Measurements from ENCODE around the gene IKZF4.
"Not testable (repeated sequence)": the region's sequence is repeated elsewhere in the genome, so short reads cannot be mapped to it uniquely, and the experiment has no call there.

Gene IKZF4

GRCh38 chr12:55999999-56000540 lies 20.8 kb upstream of the IKZF4 start:
- not testable (repeated sequence) for DNase-seq

DNA sequence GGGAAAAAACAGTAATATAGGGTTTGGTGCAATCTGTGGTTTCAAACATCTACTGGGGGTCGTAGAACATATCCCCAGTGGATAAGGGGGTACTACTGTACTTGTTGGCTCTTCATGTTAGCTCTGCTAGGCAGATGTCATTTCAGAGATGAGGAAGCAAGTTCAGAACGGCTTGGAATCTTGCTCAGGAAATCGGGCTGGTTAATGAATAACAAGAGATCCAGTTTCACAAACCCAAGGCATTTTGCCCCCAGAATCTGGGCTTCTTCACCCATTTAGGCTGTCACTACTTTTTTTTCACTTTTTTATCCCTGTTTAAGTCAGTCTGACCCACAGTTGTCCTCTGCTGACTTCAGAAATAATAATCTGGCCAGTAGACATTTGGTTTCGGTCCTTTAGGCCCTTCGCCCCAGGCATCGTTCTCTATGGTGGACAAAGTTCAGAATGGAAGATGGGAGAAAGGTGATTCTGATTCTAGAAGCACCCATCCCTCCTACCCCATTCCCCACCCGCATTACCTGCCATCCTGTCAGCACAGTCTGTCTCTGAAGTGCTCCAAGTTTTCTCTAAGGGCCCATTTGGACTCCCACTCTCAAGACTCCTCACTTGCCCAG lies 19.2 kb upstream of the IKZF4 start:
- no peak for DNase-seq

DNA sequence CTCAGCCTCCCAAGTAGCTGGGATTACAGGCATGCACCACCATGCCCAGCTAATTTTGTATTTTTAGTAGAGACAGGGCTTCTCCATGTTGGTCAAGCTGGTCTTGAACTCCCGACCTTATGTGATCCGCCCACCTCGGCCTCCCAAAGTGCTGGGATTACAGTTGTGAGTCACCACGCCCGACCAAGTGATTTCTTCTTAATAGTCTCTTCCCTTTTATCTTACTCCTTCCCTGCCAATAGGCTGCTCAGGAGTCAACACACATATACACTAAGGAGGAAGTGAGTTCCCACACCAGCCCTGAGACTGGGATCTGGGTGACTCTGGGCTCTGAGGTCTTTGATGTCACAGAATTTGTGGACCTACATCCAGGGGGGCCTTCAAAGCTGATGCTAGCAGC lies 17.5 kb upstream of the IKZF4 start:
- not testable (repeated sequence) for DNase-seq

DNA sequence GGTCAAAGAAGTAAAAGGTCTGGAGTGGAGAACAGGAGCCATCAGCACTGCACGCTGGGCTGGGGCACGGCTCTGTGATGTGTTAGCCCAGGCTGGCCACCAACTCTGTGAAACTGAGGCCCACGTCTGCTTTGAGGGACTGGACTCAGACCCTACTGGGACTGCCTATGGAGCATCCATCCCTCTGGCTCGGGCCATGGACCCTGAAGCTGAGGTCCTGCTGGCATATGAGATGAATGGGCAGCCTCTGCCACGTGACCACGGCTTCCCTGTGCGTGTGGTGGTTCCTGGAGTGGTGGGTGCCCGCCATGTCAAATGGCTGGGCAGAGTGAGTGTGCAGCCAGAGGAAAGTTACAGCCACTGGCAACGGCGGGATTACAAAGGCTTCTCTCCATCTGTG lies 16.6 kb upstream of the IKZF4 start:
- DNase-seq: no peak

DNA sequence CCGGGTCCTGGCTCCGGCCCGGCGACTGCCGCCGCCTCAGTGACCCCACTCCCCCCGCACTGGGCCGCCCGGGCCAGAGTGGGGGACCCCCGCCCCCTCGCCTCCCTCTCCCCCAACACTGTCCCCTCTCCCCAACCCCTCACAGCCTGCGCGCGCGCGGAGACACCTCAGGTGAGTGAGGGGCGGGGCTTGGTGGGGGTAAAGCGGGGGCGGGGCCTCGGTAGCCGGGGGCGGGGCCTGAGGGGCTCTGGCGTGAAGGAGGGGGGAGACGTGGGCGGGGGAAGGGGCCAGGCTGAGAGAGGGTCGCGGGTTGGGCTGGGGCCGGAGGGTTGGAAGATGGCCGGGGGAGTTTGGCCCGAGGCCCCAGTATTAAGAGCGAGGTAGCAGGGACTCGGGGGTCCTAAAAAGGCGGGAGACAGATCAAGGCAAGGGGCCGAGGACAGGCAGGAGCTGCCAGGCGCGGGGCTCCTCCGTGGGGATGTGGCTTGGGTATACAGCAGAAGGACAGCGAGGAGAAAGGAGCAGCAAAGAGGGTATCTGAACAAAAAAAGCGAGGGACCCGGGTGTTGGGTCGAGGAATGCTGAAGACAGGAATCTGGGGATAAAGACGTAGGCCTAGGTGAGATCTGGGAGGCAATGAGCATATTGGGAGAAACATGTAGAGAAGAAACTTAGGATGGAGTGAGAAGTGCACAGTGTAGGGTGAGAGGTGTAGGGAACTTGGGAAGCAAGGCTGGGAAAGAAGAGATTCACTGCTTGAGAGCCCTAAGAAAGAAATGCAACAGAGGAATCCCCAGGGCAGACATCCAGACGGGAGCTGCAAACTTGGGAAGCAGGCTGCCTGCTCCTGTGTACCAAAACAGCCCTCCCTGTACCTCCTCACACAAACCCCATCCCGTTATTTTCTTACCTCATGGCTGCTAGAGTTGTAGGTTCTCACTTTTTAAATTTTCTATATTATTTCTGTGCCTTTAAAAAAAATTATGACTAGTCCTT lies 13.0 kb upstream of the IKZF4 start:
- DNase-seq: peak in 1 of 2 donors; percentile 61

DNA sequence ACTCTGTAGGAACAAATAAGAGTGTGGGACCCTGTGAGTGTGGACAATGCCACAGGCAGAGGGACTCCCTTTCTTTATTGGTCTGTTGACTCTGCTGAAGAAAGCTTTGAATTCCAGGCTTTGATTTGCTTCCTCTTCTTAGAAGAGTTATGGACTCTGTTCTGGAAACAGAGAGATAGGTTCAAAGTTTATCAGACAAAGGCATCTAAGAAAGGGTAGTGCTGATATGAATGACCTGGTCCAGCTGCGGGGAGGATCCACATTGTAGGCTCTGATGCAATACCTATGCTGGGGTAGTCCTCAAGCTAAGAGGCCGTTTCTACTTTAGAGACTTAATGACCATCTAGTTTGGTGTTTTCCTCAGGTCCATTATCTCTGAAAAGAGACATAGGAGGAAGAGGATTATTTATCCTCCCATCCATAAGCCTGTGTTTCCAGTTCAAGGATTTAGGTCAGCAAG lies 10.7 kb upstream of the IKZF4 start:
- no peak for DNase-seq

GRCh38 chr12:56011509-56012090 lies 9.2 kb upstream of the IKZF4 start:
- no peak for DNase-seq

DNA sequence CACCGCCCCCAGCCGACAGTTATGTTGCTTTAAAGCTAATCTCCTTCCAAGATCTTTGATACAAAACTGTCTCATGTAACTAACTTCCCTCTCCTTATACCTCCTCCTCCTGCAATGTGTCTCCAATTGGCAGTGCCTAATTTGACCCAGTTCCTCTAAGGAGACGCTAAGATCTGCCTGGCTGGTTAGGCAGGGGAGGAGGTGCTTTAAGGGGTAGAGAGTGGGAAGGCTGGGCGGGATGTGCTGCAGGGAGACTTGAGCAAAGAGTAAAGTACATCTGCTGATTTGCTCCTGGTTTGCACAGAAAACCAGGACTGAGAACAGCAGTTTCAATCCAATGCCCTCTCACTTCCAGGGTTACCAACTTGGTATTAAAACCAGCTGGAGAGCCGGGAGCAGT lies 7.4 kb upstream of the IKZF4 start:
- no peak for DNase-seq

DNA sequence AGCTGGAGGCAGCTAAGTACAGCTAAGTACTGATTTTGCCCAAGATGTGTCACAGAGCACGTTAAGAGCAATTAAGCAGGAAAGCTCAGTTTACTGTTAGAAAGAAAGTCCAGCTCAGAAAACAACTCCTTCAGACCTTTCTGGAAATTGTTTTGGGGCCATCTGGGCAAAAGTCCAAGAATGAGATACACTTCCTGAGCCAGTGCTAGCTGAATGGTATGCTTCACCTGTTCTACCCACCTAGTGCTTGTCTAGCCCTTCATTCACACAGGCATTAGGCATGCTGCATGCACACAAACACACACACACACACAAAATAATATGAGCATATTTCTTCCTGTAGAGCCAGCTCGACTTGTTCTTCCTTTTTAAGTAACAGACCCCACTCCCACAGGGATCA lies 6.6 kb upstream of the IKZF4 start:
- no peak for DNase-seq

- DNase-seq: no peak
These were observed 3.7 kb upstream of the IKZF4 start for GRCh38 chr12:56017181-56017580.

GRCh38 chr12:56018356-56018755 lies 2.5 kb upstream of the IKZF4 start:
- DNase-seq: no peak

- no peak for DNase-seq
These were observed 1.1 kb downstream of the IKZF4 start for GRCh38 chr12:56021889-56022497.

GRCh38 chr12:56028511-56029165 lies 7.8 kb downstream of the IKZF4 start:
- no peak for DNase-seq

GRCh38 chr12:56029166-56029519 lies 8.3 kb downstream of the IKZF4 start:
- DNase-seq: no peak

GRCh38 chr12:56029666-56030293 lies 8.9 kb downstream of the IKZF4 start:
- peak in 1 of 2 donors; percentile 38 for DNase-seq

DNA sequence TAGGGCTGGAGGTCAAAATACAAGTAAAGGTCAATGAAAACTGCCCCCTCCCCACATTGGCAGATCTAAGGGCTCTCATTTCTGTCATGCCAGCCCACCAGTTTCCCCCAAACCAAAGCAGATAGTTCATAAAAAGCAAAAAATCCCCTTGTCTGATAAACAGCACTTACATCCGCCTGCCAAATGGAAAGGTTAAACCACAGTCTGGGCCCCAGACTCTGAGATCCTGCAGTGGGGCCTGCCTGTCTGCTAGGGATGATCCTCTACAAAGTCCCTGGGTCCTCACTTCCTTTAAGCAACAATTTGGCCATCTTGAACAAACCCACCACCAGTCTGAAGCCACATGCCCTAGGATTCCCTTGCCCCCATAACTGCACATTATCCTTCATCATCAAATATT lies 11.1 kb downstream of the IKZF4 start:
- DNase-seq: no peak

DNA sequence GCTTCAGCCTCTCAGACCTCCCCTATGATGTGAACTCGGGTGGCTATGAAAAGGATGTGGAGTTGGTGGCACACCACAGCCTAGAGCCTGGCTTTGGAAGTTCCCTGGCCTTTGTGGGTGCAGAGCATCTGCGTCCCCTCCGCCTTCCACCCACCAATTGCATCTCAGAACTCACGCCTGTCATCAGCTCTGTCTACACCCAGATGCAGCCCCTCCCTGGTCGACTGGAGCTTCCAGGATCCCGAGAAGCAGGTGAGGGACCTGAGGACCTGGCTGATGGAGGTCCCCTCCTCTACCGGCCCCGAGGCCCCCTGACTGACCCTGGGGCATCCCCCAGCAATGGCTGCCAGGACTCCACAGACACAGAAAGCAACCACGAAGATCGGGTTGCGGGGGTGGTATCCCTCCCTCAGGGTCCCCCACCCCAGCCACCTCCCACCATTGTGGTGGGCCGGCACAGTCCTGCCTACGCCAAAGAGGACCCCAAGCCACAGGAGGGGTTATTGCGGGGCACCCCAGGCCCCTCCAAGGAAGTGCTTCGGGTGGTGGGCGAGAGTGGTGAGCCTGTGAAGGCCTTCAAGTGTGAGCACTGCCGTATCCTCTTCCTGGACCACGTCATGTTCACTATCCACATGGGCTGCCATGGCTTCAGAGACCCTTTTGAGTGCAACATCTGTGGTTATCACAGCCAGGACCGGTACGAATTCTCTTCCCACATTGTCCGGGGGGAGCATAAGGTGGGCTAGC lies 13.9 kb downstream of the IKZF4 start:
- DNase-seq: no peak

GRCh38 chr12:56037161-56037560 lies 16.3 kb downstream of the IKZF4 start:
- DNase-seq: no peak

DNA sequence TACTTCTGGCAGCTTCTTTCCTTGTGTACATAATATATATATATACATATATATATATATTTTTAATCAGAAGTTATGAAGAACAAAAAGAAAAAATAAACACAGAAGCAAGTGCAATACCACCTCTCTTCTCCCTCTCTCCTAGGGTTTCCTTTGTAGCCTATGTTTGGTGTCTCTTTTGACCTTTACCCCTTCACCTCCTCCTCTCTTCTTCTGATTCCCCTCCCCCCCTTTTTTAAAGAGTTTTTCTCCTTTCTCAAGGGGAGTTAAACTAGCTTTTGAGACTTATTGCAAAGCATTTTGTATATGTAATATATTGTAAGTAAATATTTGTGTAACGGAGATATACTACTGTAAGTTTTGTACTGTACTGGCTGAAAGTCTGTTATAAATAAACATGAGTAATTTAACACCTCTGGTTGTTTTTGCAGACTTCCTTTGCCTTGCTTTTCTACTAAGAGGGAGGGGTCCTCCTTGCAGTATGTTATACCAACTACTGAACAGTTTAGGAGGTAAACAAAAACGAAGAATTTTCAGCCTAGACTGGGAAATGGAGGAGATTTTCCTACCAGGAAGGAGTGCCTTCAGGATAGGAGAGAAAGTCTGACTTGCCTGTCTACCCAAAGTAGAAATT lies 17.3 kb downstream of the IKZF4 start:
- no peak for DNase-seq

GRCh38 chr12:56040151-56040550 lies 19.3 kb downstream of the IKZF4 start:
- DNase-seq: no peak

Data from bone marrow (tissue), 2 donors.